ENCODE results near the gene MVB12B. TPM values are rescaled to one million over a fixed set of nuclear protein-coding genes. Genes with fewer than 3 reads are reported as not detected.

The MVB12B gene
- total RNA-seq, 4 donors from 2014 or later = 15.7 to 27.3 (median 22.7) TPM

GRCh38 chr9:126411948-126412284 lies 85.3 kb downstream of the MVB12B start:
- Histone ChIP-seq H3K4me1 (peaks cover 0 to 3% (median 0%) of the 10 kb centered on the region in 4 donors), H3K9me3 (no peaks in the 10 kb centered on the region), H3K27ac (peak overlapping the region in 1 of 4 donors; percentile 23), H3K27me3 (no peaks in the 10 kb centered on the region), H3K36me3 (peaks cover 0 to 3% (median 0%) of the 10 kb centered on the region in 4 donors), H3K4me3 (no peak overlapping the region)
- in situ Hi-C loops (cut with MboI; ENCODE audit: low pct_ligation_motif_present in 1 of 4, low pct_unique_long_range_greater_than_20kb in 1 of 4, low sequenced_read_pairs in 3 of 4) (no loop called here), intact Hi-C loops (cut with DNase I; ENCODE audit: low total_unique reads) (no loop called here)
- no peak for DNase-seq
- TF ChIP-seq CTCF (IDR thresholded peaks at IDR 0.05) (no peak), EP300 (IDR thresholded peaks at IDR 0.05; ENCODE audit: low read depth) (no peak), POLR2A (IDR thresholded peaks at IDR 0.05) (no peak), POLR2AphosphoS5 (IDR thresholded peaks at IDR 0.05) (no peak)
- WGBS, 2 donors (ENCODE audit: low coverage in 1 of 2) = 75 to 78% methylated on average over 3 to 6 of the region's 6 CpGs

- in situ Hi-C loops (cut with MboI; ENCODE audit: low pct_ligation_motif_present in 1 of 4, low pct_unique_long_range_greater_than_20kb in 1 of 4, low sequenced_read_pairs in 3 of 4) = no loop called here
- WGBS, 2 donors (ENCODE audit: low coverage in 1 of 2) = 77 to 78% methylated on average over 3 of the region's 3 CpGs
Measured at GRCh38 chr9:126412905-126413304, 86.3 kb downstream of the MVB12B start.

GRCh38 chr9:126413391-126414068 lies 86.9 kb downstream of the MVB12B start:
- no peaks in the 10 kb centered on the region for H3K27me3 ChIP-seq
- no peak overlapping the region for H3K27ac ChIP-seq
- 93 to 100% methylated on average over 1 to 7 of the region's 7 CpGs for whole genome bisulfite sequencing, 2 donors (ENCODE audit: low coverage in 1 of 2)
- no peak overlapping the region for H3K4me3 ChIP-seq
- in situ Hi-C loops (cut with MboI; ENCODE audit: low pct_ligation_motif_present in 1 of 4, low pct_unique_long_range_greater_than_20kb in 1 of 4, low sequenced_read_pairs in 3 of 4) = no loop called here
- no peak for DNase-seq
- H3K9me3 ChIP-seq = no peaks in the 10 kb centered on the region
- intact Hi-C loops (cut with DNase I; ENCODE audit: low total_unique reads) = no loop called here
- peaks cover 0 to 3% (median 0%) of the 10 kb centered on the region in 4 donors for H3K36me3 ChIP-seq
- peaks cover 0 to 3% (median 0%) of the 10 kb centered on the region in 4 donors for H3K4me1 ChIP-seq
- TF ChIP-seq CTCF (IDR thresholded peaks at IDR 0.05) (no peak), POLR2A (IDR thresholded peaks at IDR 0.05) (no peak), POLR2AphosphoS5 (IDR thresholded peaks at IDR 0.05) (no peak), EP300 (IDR thresholded peaks at IDR 0.05; ENCODE audit: low read depth) (no peak)

More at GRCh38 chr9:126412905-126413304, 86.3 kb downstream of the MVB12B start:
- peaks cover 0 to 3% (median 0%) of the 10 kb centered on the region in 4 donors for H3K4me1 ChIP-seq
- no peak overlapping the region for H3K27ac ChIP-seq
- peaks cover 0 to 3% (median 0%) of the 10 kb centered on the region in 4 donors for H3K36me3 ChIP-seq
- intact Hi-C loops (cut with DNase I; ENCODE audit: low total_unique reads) = no loop called here
- H3K27me3 ChIP-seq = no peaks in the 10 kb centered on the region
- TF ChIP-seq POLR2AphosphoS5 (IDR thresholded peaks at IDR 0.05) (no peak), EP300 (IDR thresholded peaks at IDR 0.05; ENCODE audit: low read depth) (no peak), POLR2A (IDR thresholded peaks at IDR 0.05) (no peak), CTCF (IDR thresholded peaks at IDR 0.05) (no peak)
- no peaks in the 10 kb centered on the region for H3K9me3 ChIP-seq
- DNase-seq = no peak
- no peak overlapping the region for H3K4me3 ChIP-seq

- no peak for DNase-seq
- H3K9me3 ChIP-seq = no peaks in the 10 kb centered on the region
- H3K36me3 ChIP-seq = no peaks in the 10 kb centered on the region
- no peak overlapping the region for H3K4me3 ChIP-seq
- intact Hi-C loops (cut with DNase I; ENCODE audit: low total_unique reads) = no loop called here
- no peak for TF ChIP-seq POLR2A (IDR thresholded peaks at IDR 0.05)
- TF ChIP-seq EP300 (IDR thresholded peaks at IDR 0.05; ENCODE audit: low read depth) = no peak
- TF ChIP-seq CTCF (IDR thresholded peaks at IDR 0.05) = no peak
- no peak for TF ChIP-seq POLR2AphosphoS5 (IDR thresholded peaks at IDR 0.05)
- in situ Hi-C loops (cut with MboI; ENCODE audit: low pct_ligation_motif_present in 1 of 4, low pct_unique_long_range_greater_than_20kb in 1 of 4, low sequenced_read_pairs in 3 of 4) = no loop called here
- 84% methylated on average over 16 of the region's 16 CpGs; no CpG with 5 or more reads in 1 of the 2 donors for WGBS, 2 donors (ENCODE audit: low coverage in 1 of 2)
- H3K27ac ChIP-seq = no peak overlapping the region
- no peaks in the 10 kb centered on the region for H3K27me3 ChIP-seq
- H3K4me1 ChIP-seq = peaks cover 0 to 3% (median 0%) of the 10 kb centered on the region in 4 donors
Measured at GRCh38 chr9:126415741-126416370, 89.2 kb downstream of the MVB12B start.
